Nephron progenitor cell (in vitro differentiated cells): ENCODE data around the gene RPS16.

ENCODE experiments used
- DNase-seq: peaks from one replicate; pipeline ENCODE4 v3.0.0; 2021
- H3K27ac Mint-ChIP-seq: 2 replicates; pipeline ENCODE4 v1.8.0; 2021; ENCODE audit warnings: mild to moderate bottlenecking, moderate library complexity, mixed read lengths
- H3K27me3 Mint-ChIP-seq: 2 replicates; pipeline ENCODE4 v1.8.0; 2021; ENCODE audit warnings: mild to moderate bottlenecking, low read depth, mixed read lengths; ENCODE audit not compliant: poor library complexity
- H3K36me3 Mint-ChIP-seq: 2 replicates; pipeline ENCODE4 v1.8.0; 2021; ENCODE audit warnings: low read depth, mixed read lengths
- H3K4me1 Mint-ChIP-seq: 2 replicates; pipeline ENCODE4 v1.8.0; 2021; ENCODE audit warnings: mixed read lengths
- H3K4me3 Mint-ChIP-seq: 2 replicates; pipeline ENCODE4 v1.8.0; 2021; ENCODE audit warnings: mild to moderate bottlenecking, moderate library complexity, mixed read lengths
- H3K9me3 Mint-ChIP-seq: 2 replicates; pipeline ENCODE4 v1.8.0; 2021; ENCODE audit warnings: mild to moderate bottlenecking, moderate library complexity, mixed read lengths
- TF ChIP-seq, protein P1 (sequence below): fragments of 200-600 bp; sonication (generic); IDR thresholded peaks from 2 replicates; pipeline ENCODE4 v1.5.0; 2021; ENCODE audit warnings: antibody characterized with exemption

The RPS16 gene

DNA sequence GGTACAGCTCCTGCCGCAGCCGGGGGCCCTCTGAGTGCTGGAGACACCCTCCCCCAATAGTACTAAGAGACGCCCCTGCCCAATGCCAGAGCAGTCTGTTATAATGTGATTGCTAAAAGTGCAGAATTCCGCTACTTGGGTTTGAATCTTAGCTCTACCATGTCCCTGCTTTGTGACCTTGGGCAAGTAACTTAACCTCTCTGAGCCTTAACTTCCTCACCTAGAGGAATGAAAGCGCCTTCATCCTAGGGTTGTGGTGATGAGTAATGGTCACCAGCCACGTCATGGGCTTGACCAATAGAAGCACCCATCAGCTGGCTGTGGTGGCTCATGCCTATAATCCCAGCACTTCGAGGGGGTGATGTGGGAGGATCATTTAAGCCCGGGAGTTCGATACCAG is 16.7 kb downstream of the RPS16 start:
- TF ChIP-seq, protein P1, sequence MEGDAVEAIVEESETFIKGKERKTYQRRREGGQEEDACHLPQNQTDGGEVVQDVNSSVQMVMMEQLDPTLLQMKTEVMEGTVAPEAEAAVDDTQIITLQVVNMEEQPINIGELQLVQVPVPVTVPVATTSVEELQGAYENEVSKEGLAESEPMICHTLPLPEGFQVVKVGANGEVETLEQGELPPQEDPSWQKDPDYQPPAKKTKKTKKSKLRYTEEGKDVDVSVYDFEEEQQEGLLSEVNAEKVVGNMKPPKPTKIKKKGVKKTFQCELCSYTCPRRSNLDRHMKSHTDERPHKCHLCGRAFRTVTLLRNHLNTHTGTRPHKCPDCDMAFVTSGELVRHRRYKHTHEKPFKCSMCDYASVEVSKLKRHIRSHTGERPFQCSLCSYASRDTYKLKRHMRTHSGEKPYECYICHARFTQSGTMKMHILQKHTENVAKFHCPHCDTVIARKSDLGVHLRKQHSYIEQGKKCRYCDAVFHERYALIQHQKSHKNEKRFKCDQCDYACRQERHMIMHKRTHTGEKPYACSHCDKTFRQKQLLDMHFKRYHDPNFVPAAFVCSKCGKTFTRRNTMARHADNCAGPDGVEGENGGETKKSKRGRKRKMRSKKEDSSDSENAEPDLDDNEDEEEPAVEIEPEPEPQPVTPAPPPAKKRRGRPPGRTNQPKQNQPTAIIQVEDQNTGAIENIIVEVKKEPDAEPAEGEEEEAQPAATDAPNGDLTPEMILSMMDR: no peak
- no peak for DNase-seq
- peaks cover 30% of the 10 kb centered on the region for H3K4me1 Mint-ChIP-seq
- no peak overlapping the region for H3K27ac Mint-ChIP-seq
- H3K4me3 Mint-ChIP-seq: no peak overlapping the region
- H3K36me3 Mint-ChIP-seq: peaks cover 46% of the 10 kb centered on the region
- H3K9me3 Mint-ChIP-seq: no peaks in the 10 kb centered on the region
- H3K27me3 Mint-ChIP-seq: no peaks in the 10 kb centered on the region

DNA sequence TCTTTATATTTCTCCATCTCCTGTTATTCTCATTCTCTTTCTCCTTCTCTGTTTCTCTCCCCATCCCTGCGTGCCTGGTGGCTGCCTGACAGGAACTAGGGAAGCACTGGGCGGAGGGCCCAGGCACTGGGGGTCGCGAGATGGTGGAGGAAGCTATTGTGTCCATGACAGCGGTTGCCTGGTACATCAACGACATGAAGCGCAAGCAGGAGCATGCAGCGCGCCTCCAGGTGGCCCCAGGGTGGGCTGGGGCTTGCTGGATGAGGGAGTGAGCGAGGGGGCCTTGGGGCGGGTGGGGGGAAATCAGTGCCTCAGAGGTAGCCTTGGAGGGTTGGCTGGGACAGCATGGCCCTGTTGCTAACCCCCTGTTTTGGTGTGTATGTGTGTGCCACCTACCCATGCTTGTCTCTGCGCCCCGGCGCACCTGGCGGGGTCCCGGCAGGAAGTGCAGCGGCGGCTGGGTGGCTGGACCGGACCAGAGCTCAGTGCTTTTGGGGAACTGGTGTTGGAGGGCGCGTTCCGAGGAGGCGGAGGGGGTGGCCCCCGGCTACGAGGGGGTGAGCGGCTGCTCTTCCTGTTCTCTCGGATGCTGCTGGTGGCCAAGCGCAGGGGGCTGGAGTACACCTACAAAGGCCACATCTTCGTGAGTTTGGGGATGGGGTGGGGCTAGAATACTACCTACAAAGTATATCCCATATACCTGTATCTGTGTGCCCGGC is 18.1 kb downstream of the RPS16 start:
- Mint-ChIP-seq H3K36me3 (peaks cover 36% of the 10 kb centered on the region), H3K27ac (peak overlapping the region; percentile 29)
- TF ChIP-seq, protein P1: no peak

DNA sequence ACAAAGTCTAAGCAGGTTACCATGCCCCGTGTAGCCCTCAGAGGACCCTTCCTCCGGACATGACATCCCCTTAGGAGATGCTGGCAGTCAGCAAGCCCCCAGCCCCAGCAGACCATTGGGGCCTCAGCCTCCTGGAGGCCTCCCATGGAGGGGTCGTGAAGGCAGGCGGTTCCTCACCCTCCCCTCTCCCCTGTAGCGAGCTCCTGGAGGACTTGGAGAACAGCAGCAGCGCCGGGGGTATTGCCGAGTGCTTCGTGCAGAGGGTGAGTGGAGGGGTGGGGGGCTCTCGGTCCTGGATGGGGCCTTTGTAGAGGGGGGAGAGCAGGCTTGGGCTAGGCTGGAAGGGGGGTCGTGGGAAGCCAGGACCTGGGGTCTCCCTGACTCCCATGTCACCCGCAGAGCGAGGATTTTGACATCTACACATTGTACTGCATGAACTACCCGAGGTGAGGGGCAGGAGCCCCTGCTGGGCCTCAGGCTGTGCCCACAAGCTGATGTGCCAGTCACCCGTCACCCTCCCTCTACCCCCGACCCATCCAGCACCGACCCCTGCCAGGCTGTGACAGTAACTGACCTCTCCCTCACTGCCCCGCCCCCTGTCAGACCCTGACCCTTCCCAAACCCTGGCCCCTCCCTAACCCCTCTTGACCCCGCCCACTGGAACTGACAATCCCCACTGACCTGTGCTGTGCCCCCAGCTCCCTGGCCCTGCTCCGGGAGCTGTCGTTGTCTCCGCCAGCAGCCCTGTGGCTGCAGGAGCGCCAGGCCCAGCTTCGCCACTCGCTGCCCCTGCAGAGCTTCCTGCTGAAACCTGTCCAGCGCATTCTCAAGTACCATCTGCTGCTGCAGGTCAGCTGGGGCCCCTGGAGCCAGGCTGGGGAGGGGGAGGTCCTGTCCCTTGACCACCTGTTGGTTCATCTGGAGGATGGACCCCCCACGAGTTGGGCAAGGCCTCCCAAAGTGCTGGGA is 19.3 kb downstream of the RPS16 start:
- no peak for DNase-seq
- H3K4me1 Mint-ChIP-seq: peaks cover 36% of the 10 kb centered on the region
- no peak overlapping the region for H3K4me3 Mint-ChIP-seq
- H3K9me3 Mint-ChIP-seq: no peaks in the 10 kb centered on the region
- peaks cover 34% of the 10 kb centered on the region for H3K36me3 Mint-ChIP-seq
- no peaks in the 10 kb centered on the region for H3K27me3 Mint-ChIP-seq
- TF ChIP-seq, protein P1: no peak
- no peak overlapping the region for H3K27ac Mint-ChIP-seq

More for the DNA sequence above, 18.1 kb downstream of the RPS16 start:
- no peak for DNase-seq
- Mint-ChIP-seq H3K4me3 (peak overlapping the region; percentile 35), H3K9me3 (no peaks in the 10 kb centered on the region), H3K4me1 (peaks cover 33% of the 10 kb centered on the region), H3K27me3 (no peaks in the 10 kb centered on the region)

DNA sequence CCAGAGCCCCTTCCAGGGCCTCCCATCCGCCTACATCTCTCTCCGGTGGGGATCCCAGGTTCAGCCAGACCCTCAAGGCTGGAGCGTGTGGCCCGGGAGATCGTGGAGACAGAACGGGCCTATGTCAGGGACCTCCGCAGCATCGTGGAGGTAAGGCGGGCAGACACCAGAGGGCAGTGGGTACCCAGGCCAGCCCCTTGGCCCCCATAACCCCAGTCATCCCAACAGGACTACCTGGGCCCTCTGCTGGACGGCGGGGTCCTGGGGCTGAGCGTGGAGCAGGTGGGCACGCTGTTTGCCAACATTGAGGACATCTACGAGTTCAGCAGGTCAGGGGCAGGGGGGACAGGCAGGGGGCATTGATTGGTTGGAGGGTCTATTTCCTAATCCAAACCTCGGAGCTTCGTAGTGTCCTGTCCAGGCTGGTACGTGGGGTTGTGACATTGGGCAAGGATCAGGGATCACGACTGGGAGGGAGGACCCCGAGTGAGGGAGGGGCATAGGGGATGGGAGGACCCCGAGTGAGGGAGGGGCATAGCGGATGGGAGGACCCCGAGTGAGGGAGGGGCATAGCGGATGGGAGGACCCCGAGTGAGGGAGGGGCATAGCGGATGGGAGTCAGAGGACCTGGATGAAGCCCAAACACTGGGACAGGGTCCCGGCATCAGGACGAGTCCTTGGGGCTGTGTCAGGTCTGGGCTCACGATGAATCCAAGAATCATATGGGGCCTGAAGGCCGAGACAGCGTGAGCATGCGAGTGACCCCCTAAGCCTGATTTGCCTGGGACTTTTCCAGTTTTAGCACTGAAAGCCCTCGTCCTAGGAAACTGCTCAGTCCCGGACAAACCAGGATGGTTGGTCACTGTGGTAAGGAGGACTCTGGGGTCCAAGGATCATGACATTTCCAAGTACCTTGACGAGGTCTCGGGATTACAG is 20.4 kb downstream of the RPS16 start:
- TF ChIP-seq, protein P1: no peak
- no peak for DNase-seq
- H3K36me3 Mint-ChIP-seq: peaks cover 29% of the 10 kb centered on the region
- no peak overlapping the region for H3K27ac Mint-ChIP-seq
- no peaks in the 10 kb centered on the region for H3K27me3 Mint-ChIP-seq
- H3K4me1 Mint-ChIP-seq: peaks cover 47% of the 10 kb centered on the region
- H3K9me3 Mint-ChIP-seq: no peaks in the 10 kb centered on the region
- peak overlapping the region; percentile 72 for H3K4me3 Mint-ChIP-seq

DNA sequence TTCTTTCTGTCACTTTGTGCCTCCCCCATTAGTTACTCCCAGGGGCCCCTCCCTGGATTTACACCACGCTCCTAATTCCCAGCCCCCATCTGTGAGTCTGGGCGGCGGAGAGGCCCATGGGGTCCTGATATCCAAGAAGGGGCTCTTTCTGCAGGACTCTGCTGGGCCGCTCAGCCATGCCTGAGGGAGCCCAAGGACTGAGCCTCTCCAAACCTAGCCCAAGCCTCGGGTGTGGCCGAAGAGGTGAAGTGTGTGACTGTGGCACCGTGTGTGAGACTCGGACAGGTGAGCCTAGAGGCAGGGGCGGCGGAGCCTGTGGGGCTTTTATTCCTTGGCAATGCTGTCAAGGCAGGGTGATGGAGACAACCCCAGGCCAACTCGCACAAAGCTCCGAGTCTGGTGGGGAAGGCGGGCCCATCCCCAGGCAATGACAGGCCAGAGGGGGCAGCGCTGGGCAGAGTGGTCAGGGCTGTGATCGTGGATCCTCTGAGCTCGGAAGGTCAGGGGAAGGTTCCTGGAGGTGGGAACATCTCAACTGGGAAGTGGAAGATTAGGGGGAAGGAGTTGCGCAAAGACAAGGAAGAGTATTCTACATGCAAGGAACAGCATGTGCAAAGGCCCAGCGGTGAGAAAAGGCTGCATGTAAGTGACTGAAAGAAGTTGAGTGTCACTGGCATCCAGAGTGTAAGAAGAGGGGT is 21.7 kb downstream of the RPS16 start:
- peak; percentile 53 for DNase-seq
- H3K27me3 Mint-ChIP-seq: no peaks in the 10 kb centered on the region
- H3K9me3 Mint-ChIP-seq: no peaks in the 10 kb centered on the region
- peak overlapping the region; percentile 95 for H3K27ac Mint-ChIP-seq
- H3K4me3 Mint-ChIP-seq: peak overlapping the region; percentile 98
- H3K4me1 Mint-ChIP-seq: peaks cover 53% of the 10 kb centered on the region
- TF ChIP-seq, protein P1: no peak
- peaks cover 23% of the 10 kb centered on the region for H3K36me3 Mint-ChIP-seq
